ENCODE results near the gene GSTT4.
"Not testable (repeated sequence)": the region's sequence is repeated elsewhere in the genome, so short reads cannot be mapped to it uniquely, and the experiment has no call there.

Gene GSTT4

DNA sequence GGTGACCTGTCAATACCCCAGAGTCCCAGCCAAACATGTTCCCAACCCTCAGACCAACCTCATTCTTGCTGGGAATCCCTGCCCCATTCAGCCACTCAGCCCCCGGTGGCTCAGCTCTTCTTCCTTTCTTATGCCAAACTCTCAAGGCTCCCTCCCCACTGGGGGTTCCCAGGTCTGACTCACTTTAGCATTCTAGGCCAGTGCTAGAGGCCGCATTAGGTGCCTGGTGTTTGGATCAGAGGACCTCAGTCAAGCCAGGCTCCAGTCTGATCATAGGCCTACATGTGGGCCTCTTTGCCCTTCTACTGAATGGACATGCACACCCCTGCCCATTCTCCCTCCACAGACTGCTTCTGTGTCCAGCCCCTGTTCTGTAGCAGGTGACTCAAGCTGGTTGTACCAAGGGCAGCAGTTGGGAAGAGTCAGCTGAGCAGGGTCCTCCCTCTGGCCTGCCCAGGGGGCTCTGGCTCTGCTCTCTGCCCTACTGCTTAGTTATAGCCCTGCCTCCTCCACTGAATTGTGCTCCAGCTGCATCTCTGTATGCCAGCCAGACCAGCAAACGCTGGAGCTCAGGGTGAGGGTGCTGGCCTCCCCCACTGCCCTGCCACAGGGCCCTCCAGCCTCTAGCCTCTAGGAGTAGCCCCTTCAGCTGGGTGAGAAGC lies 15.5 kb downstream of the GSTT4 start:
- not testable (repeated sequence) for H3K36me3 ChIP-seq (ENCODE audit: insufficient read depth, low read length); H3K9ac ChIP-seq (ENCODE audit: low read depth, low read length); H3K9me3 ChIP-seq (ENCODE audit: control insufficient read depth, insufficient read depth, low read length); H3K4me1 ChIP-seq (ENCODE audit: insufficient read depth, low read length)

- not testable (repeated sequence) for H3K4me1 ChIP-seq (ENCODE audit: insufficient read depth, low read length); H3K9me3 ChIP-seq (ENCODE audit: control insufficient read depth, insufficient read depth, low read length); H3K36me3 ChIP-seq (ENCODE audit: insufficient read depth, low read length); H3K9ac ChIP-seq (ENCODE audit: low read depth, low read length)
Observed at GRCh38 chr22:23986538-23987178, 18.6 kb downstream of the GSTT4 start.

GRCh38 chr22:23986089-23986488 lies 19.2 kb downstream of the GSTT4 start:
- H3K4me1 ChIP-seq (ENCODE audit: insufficient read depth, low read length); H3K9me3 ChIP-seq (ENCODE audit: control insufficient read depth, insufficient read depth, low read length); H3K9ac ChIP-seq (ENCODE audit: low read depth, low read length); H3K36me3 ChIP-seq (ENCODE audit: insufficient read depth, low read length): not testable (repeated sequence)

GRCh38 chr22:23984430-23984829 lies 20.8 kb downstream of the GSTT4 start:
- Histone ChIP-seq H3K36me3 (ENCODE audit: insufficient read depth, low read length) (no peaks in the 10 kb centered on the region), H3K9me3 (ENCODE audit: control insufficient read depth, insufficient read depth, low read length) (no peaks in the 10 kb centered on the region), H3K4me1 (ENCODE audit: insufficient read depth, low read length) (no peaks in the 10 kb centered on the region), H3K9ac (ENCODE audit: low read depth, low read length) (no peak overlapping the region)

DNA sequence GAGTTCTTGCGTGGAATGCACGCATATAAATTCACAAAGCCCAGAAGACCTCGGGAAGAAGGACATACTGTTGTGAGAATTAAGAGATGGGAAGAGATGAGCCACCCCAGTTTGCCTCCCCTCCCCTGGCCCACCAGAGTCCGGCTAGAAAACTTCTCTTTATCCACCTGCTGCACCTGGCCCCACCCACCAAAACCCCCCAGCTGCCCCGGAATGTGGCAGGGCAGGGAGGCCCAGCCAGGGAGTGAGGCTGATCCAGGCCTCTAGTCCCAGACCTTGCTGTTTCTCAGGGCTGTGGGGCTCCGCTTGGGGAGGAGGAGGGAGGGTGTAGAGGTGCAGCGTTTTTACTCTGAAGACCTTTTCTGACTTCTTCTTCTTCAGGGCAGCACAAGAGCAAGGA lies 24.7 kb downstream of the GSTT4 start:
- H3K36me3 ChIP-seq (ENCODE audit: insufficient read depth, low read length); H3K9ac ChIP-seq (ENCODE audit: low read depth, low read length); H3K4me1 ChIP-seq (ENCODE audit: insufficient read depth, low read length); H3K9me3 ChIP-seq (ENCODE audit: control insufficient read depth, insufficient read depth, low read length): not testable (repeated sequence)

DNA sequence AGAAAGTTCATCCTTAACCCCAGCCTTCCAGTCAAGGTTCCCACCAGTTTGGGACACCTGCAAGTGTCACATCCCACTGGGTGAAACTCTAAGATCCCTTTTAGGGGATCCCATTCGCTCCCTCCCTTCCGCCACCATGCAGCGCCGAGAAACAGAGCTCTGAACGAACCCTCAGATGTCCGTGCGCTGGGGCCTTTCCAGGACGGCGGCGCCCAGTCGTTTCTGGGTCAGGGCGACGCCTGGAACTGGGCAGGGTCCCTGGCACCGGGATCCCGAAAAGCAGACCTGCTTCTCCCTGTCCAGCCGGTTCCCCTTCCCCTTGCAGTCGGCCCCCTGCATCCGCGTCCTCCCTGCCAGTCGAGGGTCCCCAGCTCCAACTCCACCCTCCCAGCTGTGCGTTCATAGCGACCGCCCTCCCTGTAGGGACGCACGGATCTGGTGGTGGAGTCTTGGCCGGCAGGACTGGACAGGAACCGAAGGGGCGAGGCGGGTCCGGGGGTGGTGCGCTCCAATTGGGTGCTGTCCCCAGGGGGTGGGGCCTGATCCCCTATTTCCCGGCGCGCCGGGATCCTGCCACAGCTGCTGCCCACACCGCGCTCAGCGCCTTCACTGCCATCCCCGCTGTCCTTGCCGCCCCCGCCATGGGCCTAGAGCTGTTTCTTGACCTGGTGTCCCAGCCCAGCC lies 25.6 kb downstream of the GSTT4 start, which contains the start of gene GSTT2:
Gene GSTT2 (plus strand): TSS at position 578 of the 684 bp plus-strand sequence.
- H3K36me3 ChIP-seq (ENCODE audit: insufficient read depth, low read length); H3K9ac ChIP-seq (ENCODE audit: low read depth, low read length); H3K4me1 ChIP-seq (ENCODE audit: insufficient read depth, low read length); H3K9me3 ChIP-seq (ENCODE audit: control insufficient read depth, insufficient read depth, low read length): not testable (repeated sequence)

DNA sequence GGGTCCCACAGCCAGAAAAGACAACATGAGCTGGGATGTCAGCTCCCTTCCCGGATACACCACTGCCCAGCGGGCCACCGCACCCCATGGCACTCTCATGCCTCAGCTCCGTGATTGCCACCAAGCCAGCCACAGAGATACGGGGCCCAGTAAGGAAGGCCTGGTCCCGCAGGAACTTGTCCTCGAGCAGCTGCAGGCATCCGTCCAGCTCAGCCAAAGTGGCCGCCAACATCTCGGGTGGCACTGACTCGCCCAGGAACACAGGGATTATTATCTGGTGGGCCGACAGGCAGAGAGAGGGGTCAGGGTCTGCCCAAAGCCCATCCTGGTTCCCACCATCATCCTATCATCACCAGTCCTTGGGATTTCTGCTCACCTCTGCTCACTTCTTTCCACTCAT lies 27.9 kb downstream of the GSTT4 start:
- not testable (repeated sequence) for H3K4me1 ChIP-seq (ENCODE audit: insufficient read depth, low read length); H3K9me3 ChIP-seq (ENCODE audit: control insufficient read depth, insufficient read depth, low read length); H3K9ac ChIP-seq (ENCODE audit: low read depth, low read length); H3K36me3 ChIP-seq (ENCODE audit: insufficient read depth, low read length)

- not testable (repeated sequence) for H3K9me3 ChIP-seq (ENCODE audit: control insufficient read depth, insufficient read depth, low read length); H3K9ac ChIP-seq (ENCODE audit: low read depth, low read length); H3K4me1 ChIP-seq (ENCODE audit: insufficient read depth, low read length)
- peaks cover 11% of the 10 kb centered on the region for H3K36me3 ChIP-seq (ENCODE audit: insufficient read depth, low read length)
Observed at GRCh38 chr22:23974836-23975352, 30.4 kb downstream of the GSTT4 start.

DNA sequence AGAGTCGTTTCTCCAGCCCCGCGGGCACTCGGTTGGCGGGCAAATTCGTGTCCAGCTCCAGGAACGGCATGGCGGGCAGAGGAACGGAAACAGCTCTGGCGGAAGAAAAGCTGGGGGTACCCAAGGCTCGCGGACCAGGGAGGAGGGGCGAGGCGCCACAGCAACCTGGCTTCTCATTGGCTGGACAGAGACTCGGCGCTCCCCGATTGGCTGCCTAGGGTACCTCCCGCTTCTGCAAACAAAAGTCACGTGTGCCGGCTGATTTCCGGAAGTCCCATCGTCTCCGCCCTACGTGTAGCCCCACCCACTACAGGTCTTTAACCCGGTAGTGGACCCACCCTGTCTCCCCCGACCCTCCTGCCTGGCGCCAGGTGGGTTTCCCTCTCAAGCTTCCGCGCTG lies 30.9 kb downstream of the GSTT4 start, which contains the start of gene DDT:
Gene DDT (minus strand): TSS at position 97 of the 400 bp plus-strand sequence. CDS start 27 bp downstream, at position 70.
- H3K36me3 ChIP-seq (ENCODE audit: insufficient read depth, low read length), result peaks cover 11% of the 10 kb centered on the region
- H3K9ac ChIP-seq (ENCODE audit: low read depth, low read length); H3K9me3 ChIP-seq (ENCODE audit: control insufficient read depth, insufficient read depth, low read length); H3K4me1 ChIP-seq (ENCODE audit: insufficient read depth, low read length): not testable (repeated sequence)

DNA sequence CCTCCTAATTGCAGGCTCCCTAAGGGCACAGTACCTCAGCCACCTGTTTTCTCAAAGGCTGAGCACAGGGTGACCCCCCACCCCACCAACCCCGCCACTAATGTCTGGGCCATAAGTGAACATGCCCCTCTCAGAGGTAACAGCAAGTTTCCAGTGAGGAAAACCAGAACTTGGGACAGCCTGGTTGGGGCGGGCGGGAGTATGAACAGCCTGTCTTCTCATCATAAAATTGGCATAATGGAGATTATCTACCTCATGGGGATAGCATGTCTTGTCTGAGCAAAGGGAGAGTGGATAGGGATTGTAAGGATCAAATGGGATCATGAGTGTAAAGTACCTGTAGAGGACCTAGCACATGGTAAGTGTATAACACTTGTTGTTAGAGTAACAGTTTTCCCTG lies 33.3 kb downstream of the GSTT4 start:
- H3K36me3 ChIP-seq (ENCODE audit: insufficient read depth, low read length), result peaks cover 11% of the 10 kb centered on the region
- H3K4me1 ChIP-seq (ENCODE audit: insufficient read depth, low read length); H3K9ac ChIP-seq (ENCODE audit: low read depth, low read length); H3K9me3 ChIP-seq (ENCODE audit: control insufficient read depth, insufficient read depth, low read length): not testable (repeated sequence)

DNA sequence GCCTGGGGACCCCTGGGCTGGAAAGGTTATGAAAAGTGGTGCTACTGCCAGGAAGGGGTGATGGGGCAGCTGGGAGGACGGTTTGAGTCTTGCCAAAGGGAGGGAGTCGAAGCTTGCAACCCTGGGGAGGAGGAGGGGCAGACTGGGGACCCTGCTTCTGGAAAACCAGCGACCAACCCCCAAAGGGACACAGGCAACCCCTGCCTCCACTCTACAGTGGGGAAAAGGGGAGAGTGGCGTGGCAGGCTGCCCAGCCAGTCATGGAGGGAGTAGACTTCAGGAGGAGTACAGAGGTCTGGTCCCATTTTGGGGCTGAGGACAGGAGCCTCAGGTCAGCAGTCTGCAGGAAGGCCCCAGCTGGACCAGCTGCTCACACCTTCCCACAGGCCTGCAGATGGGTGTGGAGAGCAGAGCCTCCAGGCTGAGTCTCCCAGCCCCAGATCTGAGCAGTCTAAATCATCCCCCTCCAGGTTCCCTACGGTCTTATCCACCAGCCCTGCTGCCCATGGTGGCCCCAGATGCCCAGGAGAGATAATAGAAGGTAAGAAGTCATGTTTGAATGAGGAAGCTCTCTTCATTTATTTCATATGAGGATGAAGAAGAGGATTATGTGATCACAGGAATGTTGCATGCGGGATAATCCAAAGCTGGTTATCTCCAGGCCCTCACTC lies 34.3 kb downstream of the GSTT4 start:
- H3K9me3 ChIP-seq (ENCODE audit: control insufficient read depth, insufficient read depth, low read length), result no peaks in the 10 kb centered on the region
- H3K36me3 ChIP-seq (ENCODE audit: insufficient read depth, low read length), result peaks cover 11% of the 10 kb centered on the region
- no peaks in the 10 kb centered on the region for H3K4me1 ChIP-seq (ENCODE audit: insufficient read depth, low read length)
- H3K9ac ChIP-seq (ENCODE audit: low read depth, low read length), result no peak overlapping the region

GRCh38 chr22:23970201-23970641 lies 35.0 kb downstream of the GSTT4 start:
- peaks cover 11% of the 10 kb centered on the region for H3K36me3 ChIP-seq (ENCODE audit: insufficient read depth, low read length)
- H3K9ac ChIP-seq (ENCODE audit: low read depth, low read length), result no peak overlapping the region
- H3K4me1 ChIP-seq (ENCODE audit: insufficient read depth, low read length), result no peaks in the 10 kb centered on the region
- no peaks in the 10 kb centered on the region for H3K9me3 ChIP-seq (ENCODE audit: control insufficient read depth, insufficient read depth, low read length)

GRCh38 chr22:23969071-23969470 lies 36.2 kb downstream of the GSTT4 start:
- no peak overlapping the region for H3K9ac ChIP-seq (ENCODE audit: low read depth, low read length)
- peaks cover 11% of the 10 kb centered on the region for H3K36me3 ChIP-seq (ENCODE audit: insufficient read depth, low read length)
- H3K4me1 ChIP-seq (ENCODE audit: insufficient read depth, low read length), result no peaks in the 10 kb centered on the region
- H3K9me3 ChIP-seq (ENCODE audit: control insufficient read depth, insufficient read depth, low read length), result no peaks in the 10 kb centered on the region

- not testable (repeated sequence) for H3K9ac ChIP-seq (ENCODE audit: low read depth, low read length); H3K9me3 ChIP-seq (ENCODE audit: control insufficient read depth, insufficient read depth, low read length); H3K4me1 ChIP-seq (ENCODE audit: insufficient read depth, low read length)
- peaks cover 11% of the 10 kb centered on the region for H3K36me3 ChIP-seq (ENCODE audit: insufficient read depth, low read length)
Observed at GRCh38 chr22:23966568-23966967, 38.7 kb downstream of the GSTT4 start, which contains the start of gene DDTL. Gene DDTL, plus strand, starts transcription at chr22:23966888. Its CDS starts 27 bp downstream, at chr22:23966915.

All from ES-I3 (cell line).